HG02973 (cell line): ENCODE measurements around the gene EMILIN2.
"Not testable (repeated sequence)": the region's sequence is repeated elsewhere in the genome, so short reads cannot be mapped to it uniquely, and the experiment has no call there.

Source experiments
- ATAC-seq: cut with Tn5 transposase; IDR thresholded peaks from one replicate; pipeline ENCODE4 v1.9.1; 2021; ENCODE audit warnings: moderate library complexity; ENCODE audit not compliant: unreplicated experiment

The EMILIN2 gene

GRCh38 chr18:2846636-2847316 lies at the start of gene EMILIN2:
EMILIN2 (plus strand) TSS chr18:2847006; CDS start chr18:2847189, 183 bp downstream.
- ATAC-seq, result no peak

- no peak for ATAC-seq
Measured at GRCh38 chr18:2797951-2798350, 48.9 kb upstream of the EMILIN2 start.

GRCh38 chr18:2799369-2799768 lies 47.4 kb upstream of the EMILIN2 start:
- no peak for ATAC-seq

- ATAC-seq, result no peak
Measured at GRCh38 chr18:2805970-2806943, 40.5 kb upstream of the EMILIN2 start.

GRCh38 chr18:2808640-2809039 lies 38.2 kb upstream of the EMILIN2 start:
- not testable (repeated sequence) for ATAC-seq

- ATAC-seq, result not testable (repeated sequence)
Measured at GRCh38 chr18:2809666-2810183, 37.1 kb upstream of the EMILIN2 start.

- no peak for ATAC-seq
Measured at GRCh38 chr18:2811416-2811815, 35.4 kb upstream of the EMILIN2 start.

- no peak for ATAC-seq
Measured at GRCh38 chr18:2814928-2815327, 31.9 kb upstream of the EMILIN2 start.

GRCh38 chr18:2818281-2818680 lies 28.5 kb upstream of the EMILIN2 start:
- no peak for ATAC-seq

GRCh38 chr18:2821695-2822094 lies 25.1 kb upstream of the EMILIN2 start:
- no peak for ATAC-seq

- no peak for ATAC-seq
Measured at GRCh38 chr18:2822213-2822921, 24.4 kb upstream of the EMILIN2 start.

- no peak for ATAC-seq
Measured at GRCh38 chr18:2823202-2823601, 23.6 kb upstream of the EMILIN2 start.

- no peak for ATAC-seq
Measured at GRCh38 chr18:2823966-2824365, 22.8 kb upstream of the EMILIN2 start.

GRCh38 chr18:2824865-2825264 lies 21.9 kb upstream of the EMILIN2 start:
- no peak for ATAC-seq

GRCh38 chr18:2825613-2826175 lies 21.1 kb upstream of the EMILIN2 start:
- no peak for ATAC-seq

- ATAC-seq, result no peak
Measured at GRCh38 chr18:2826581-2826980, 20.2 kb upstream of the EMILIN2 start.

- no peak for ATAC-seq
Measured at GRCh38 chr18:2827061-2827460, 19.7 kb upstream of the EMILIN2 start.

- ATAC-seq, result not testable (repeated sequence)
Measured at GRCh38 chr18:2836118-2836517, 10.7 kb upstream of the EMILIN2 start.

- not testable (repeated sequence) for ATAC-seq
Measured at GRCh38 chr18:2837290-2837689, 9.5 kb upstream of the EMILIN2 start.

- no peak for ATAC-seq
Measured at GRCh38 chr18:2839202-2839601, 7.6 kb upstream of the EMILIN2 start.

GRCh38 chr18:2840521-2840920 lies 6.3 kb upstream of the EMILIN2 start:
- no peak for ATAC-seq
